ENCODE results near the gene B3GAT3. TPM values are rescaled to one million over a fixed set of nuclear protein-coding genes. Genes with fewer than 3 reads are reported as not detected.

B3GAT3 gene
- total and polyA plus RNA-seq, 2 donors (not counting 3 experiments of a cell fraction or from before 2014, with no cell fraction given), result 31.6 to 37.2 TPM

DNA sequence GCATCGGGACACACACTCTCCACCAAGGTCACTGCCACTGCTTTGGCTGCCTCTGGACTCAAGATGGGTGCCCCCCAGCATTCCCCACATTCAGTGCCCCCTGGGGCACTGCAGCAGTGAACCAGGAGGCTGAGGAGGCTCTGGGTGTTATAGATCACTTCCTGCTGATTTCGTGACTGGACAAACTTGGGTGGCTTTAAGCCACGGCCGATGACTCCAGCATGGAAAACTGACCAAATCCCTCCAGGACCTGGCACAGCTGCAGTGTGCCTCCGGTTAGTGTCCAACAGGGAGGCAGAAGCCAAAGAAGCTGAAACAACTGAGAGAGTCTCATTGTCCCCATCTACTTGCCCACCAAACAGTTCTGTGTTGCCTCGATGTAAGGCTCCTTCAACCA lies 25.8 kb upstream of the B3GAT3 start:
- Histone ChIP-seq H3K9ac (replicated peaks; ENCODE audit: extremely low read depth, insufficient read depth, low read length) (no peak overlapping the region), H3K9me3 (replicated peaks; ENCODE audit: control insufficient read depth, insufficient read depth, low read length) (no peaks in the 10 kb centered on the region), H3K27ac (ENCODE audit: insufficient read depth, low read depth, low read length) (no peak overlapping the region), H3K36me3 (ENCODE audit: control insufficient read depth in 2 of 2, extremely low read depth in 1 of 2, insufficient read depth in 2 of 2, low read length in 2 of 2) (peaks cover 15 to 25% of the 10 kb centered on the region in 2 experiments), H2AFZ (ENCODE audit: low read depth, low read length) (no peak overlapping the region), H4K20me1 (replicated peaks; ENCODE audit: control insufficient read depth, extremely low read depth, insufficient read depth, low read length) (no peaks in the 10 kb centered on the region), H3K4me2 (ENCODE audit: insufficient read depth, low read length) (no peak overlapping the region), H3K4me1 (ENCODE audit: control insufficient read depth, extremely low read depth, insufficient read depth, low read length) (peaks cover 13% of the 10 kb centered on the region), H3K9me1 (replicated peaks; ENCODE audit: control insufficient read depth, extremely low read depth, insufficient read depth, low read length) (no peaks in the 10 kb centered on the region), H3K4me3 (replicated peaks in 1 of 3; ENCODE audit: insufficient read depth in 1 of 3, low read depth in 1 of 3, low read length in 3 of 3) (no peak overlapping the region), H3K79me2 (ENCODE audit: control insufficient read depth, insufficient read depth, low read length) (peaks cover 49% of the 10 kb centered on the region), H3K27me3 (ENCODE audit: control insufficient read depth in 2 of 2, insufficient read depth in 2 of 2, low read length in 2 of 2) (no peaks in the 10 kb centered on the region)
- dilution Hi-C loops (cut with MboI; ENCODE audit: extremely low pct_ligation_motif_present, low sequenced_read_pairs) (no loop called here), intact Hi-C loops (cut with micrococcal nuclease) (no loop called here)
- FAIRE-seq (no peak), DNase-seq (ENCODE audit: low read depth, low spot score) (no peak)
- TF ChIP-seq POLR2AphosphoS5 (IDR thresholded peaks at IDR 0.05; ENCODE audit: insufficient read depth, low read depth, low read length) (no peak), FOS (IDR thresholded peaks at IDR 0.05; ENCODE audit: borderline replicate concordance, insufficient read depth, low read length) (no peak), EZH2 (IDR thresholded peaks at IDR 0.05; ENCODE audit: borderline replicate concordance, low read depth, low read length, severe bottlenecking) (no peak)
- TF ChIP-seq, protein P1, sequence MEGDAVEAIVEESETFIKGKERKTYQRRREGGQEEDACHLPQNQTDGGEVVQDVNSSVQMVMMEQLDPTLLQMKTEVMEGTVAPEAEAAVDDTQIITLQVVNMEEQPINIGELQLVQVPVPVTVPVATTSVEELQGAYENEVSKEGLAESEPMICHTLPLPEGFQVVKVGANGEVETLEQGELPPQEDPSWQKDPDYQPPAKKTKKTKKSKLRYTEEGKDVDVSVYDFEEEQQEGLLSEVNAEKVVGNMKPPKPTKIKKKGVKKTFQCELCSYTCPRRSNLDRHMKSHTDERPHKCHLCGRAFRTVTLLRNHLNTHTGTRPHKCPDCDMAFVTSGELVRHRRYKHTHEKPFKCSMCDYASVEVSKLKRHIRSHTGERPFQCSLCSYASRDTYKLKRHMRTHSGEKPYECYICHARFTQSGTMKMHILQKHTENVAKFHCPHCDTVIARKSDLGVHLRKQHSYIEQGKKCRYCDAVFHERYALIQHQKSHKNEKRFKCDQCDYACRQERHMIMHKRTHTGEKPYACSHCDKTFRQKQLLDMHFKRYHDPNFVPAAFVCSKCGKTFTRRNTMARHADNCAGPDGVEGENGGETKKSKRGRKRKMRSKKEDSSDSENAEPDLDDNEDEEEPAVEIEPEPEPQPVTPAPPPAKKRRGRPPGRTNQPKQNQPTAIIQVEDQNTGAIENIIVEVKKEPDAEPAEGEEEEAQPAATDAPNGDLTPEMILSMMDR (IDR thresholded peaks at IDR 0.05; ENCODE audit: extremely low read depth in 1 of 2, insufficient read depth in 1 of 2, low read depth in 1 of 2, low read length in 2 of 2), result no peak
- CTCF ChIA-PET, result interaction anchor here (0.8 kb wide), 1 partner anchor 223 kb away, joined by 3 read pairs; no protein-coding TSS in a partner anchor
- BruUV-seq (replicated peaks), result no TSS peak
- POLR2A ChIA-PET, result interaction anchor here (2.5 kb wide), 1 partner anchor 18 kb away, joined by 13 read pairs; the partner anchor contains the start of genes C11orf98 and CSKMT

Measured in endothelial cell of umbilical vein (primary cell).